Epithelial cell of prostate (primary cell): Measurements from ENCODE around the gene GMCL2.
A peak's percentile ranks its signal among the peaks of the same experiment; 100 is the strongest.
"Not testable (repeated sequence)": the region's sequence is repeated elsewhere in the genome, so short reads cannot be mapped to it uniquely, and the experiment has no call there.

Experiments
- DNase-seq: peaks from one replicate; pipeline ENCODE4 v3.0.0-alpha.2; 2011; ENCODE audit warnings: low read depth, low spot score
- H3K27ac ChIP-seq: fragments of 450-650 bp; 2 replicates; pipeline ENCODE4 v1.5.1; 2017; ENCODE audit warnings: mild to moderate bottlenecking

Gene GMCL2, protein sequence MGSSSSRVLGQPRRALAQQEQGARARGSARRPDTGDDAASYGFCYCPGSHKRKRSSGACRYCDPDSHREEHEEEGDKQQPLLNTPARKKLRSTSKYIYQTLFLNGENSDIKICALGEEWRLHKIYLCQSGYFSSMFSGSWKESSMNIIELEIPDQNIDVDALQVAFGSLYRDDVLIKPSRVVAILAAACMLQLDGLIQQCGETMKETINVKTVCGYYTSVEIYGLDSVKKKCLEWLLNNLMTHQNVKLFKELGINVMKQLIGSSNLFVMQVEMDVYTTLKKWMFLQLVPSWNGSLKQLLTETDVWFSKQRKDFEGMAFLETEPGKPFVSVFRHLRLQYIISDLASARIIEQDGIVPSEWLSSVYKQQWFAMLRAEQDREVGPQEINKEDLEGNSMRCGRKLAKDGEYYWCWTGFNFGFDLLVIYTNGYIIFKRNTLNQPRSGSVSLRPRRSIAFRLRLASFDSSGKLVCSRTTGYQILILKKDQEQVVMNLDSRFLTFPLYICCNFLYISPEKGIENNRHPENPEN

DNA sequence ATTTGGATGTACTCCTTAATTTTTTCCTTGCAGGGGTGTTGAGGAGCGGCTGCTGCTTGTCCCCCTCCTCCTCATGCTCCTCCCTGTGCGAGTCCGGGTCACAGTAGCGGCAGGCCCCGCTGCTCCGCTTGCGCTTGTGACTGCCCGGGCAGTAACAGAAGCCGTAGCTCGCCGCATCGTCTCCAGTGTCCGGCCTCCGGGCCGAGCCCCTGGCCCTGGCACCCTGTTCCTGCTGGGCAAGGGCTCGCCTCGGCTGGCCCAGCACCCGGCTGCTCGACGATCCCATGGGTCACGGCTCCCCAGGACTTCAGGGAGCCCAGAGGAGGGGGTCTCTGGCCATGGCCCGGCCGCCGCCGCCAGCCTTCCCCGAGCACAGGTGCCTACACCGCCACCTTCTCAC, at the start of gene GMCL2:
Gene GMCL2 (minus strand): TSS at position 358 of the 400 bp plus-strand sequence. CDS start 72 bp downstream, at position 286.
- DNase-seq, result no peak
- no peak within 1 kb of the TSS for H3K27ac ChIP-seq

DNA sequence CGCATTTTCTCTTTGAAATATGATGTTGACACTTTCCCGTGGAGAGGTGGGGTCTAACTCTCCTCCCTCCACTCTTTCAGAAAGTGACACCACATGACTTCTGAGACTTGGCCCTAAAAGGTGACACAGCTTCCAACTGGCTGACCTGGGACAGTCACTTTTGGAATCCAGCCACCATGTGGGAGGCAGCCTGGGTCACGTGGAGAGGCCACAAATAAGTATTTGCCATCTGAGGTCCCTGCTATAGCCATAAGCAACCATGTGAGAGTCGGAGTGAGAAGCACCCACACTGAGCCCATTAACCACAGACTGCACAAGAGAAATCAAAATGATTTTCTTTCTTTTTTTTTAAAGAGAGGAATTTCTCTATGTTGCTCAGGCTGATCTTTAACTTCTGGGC, 49.5 kb upstream of the GMCL2 start:
- peak overlapping the region; percentile 37 for H3K27ac ChIP-seq
- no peak for DNase-seq

DNA sequence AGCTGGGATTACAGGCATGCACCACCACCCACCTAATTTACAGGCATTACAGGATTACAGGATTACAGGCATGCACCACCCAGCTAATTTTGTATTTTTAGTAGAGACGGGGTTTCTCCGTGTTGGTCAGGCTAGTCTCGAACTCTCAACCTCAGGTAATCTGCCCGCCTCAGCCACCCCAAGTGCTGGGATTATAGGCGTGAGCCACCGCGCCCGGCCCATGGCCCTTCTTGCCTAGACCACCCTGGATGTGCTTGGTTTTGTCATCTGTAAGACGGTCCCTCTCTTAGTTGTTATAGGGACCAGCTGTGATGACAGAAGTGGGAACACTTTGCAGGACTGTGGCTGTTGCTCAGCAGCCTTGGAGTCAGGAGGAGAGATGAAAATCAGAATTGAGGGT, 49.0 kb upstream of the GMCL2 start:
- no peak overlapping the region for H3K27ac ChIP-seq
- no peak for DNase-seq

DNA sequence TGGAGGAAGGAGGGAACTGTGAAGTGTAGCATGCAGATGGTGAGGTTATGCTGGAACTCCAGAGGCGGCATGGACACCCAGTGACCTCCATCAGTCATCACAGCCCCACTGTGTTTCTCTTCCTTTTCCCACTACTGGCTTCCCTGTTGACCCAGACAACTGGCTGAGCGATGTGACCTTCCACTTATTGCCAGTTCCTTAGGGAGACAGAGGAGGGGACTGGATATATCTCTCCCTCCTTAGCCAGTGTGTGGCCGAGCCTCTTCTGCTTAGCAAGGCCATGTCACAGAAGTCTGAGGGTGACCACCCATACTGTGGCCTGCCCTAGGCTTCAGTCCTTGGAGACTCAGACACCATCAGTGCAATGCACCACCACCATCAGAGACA, 48.4 kb upstream of the GMCL2 start:
- H3K27ac ChIP-seq, result no peak overlapping the region
- no peak for DNase-seq

DNA sequence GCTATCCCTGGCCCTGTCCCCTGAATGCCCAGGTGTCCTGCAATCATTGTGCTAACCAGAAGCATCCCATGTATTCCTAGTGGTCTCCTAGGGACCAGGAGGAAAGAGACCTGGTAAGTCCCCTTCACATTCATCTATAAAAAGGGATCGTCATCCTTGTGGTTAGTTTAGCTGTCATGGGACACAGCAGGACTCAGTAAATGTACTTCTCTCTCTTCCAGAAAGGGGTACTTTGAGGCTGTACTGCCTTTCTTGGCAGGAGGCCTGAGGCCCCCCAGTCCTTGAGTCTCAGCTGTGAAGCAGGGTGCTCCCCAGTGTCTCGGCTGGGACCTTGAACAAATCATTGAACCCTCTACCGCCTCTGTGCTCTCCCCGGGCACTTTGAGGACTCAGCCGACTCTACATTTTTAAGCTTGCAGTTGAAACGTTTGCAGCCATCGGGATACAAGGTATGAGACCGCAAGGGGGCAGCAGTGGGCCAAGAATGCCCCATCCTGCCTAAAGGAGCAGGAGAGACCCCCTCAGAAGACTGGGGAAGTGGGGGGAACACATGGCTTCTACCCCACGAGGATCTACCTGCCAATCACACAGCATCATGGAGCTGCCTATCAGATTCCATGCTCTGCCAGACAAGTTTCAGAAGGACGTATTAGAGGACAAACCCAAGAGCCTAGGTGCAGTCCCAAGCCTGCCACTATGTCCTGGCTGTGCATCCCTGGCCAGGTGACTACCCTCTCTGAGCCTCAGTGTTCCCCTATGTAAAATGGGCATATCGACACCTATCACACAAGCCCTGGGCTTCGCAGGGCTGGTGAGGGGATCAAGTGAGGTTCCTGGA, 47.8 kb upstream of the GMCL2 start:
- DNase-seq, result no peak
- H3K27ac ChIP-seq, result no peak overlapping the region

DNA sequence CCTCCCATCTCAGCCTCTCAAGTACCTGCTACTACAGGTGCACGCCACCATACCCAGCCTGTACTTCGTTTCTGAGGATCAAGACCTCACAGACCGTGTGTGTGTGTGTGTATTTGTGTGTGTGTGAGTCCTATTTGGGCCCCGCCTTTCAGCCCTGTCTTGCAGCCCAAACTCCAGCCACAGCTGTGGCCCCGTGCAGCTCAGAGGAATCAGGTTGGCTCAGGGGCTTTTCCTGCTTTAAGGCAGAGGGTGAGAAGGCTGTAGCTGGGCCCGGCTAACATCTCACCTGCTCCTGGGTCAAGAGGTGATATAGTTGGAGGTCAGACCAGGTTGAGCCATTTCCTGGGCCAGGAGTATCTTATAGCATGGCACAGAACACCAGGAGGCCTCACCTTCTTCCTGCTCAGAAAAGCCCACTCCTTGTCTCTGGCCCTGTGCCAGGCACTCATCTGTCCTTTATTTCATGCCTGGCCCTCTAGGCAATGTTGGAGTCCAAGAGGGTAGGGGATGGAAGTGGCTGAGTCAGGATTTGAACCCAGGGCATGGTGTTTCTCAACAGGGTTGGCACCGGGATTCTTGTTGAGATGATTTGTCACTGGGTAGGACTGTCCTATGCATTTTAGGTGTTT, 47.1 kb upstream of the GMCL2 start:
- no peak for DNase-seq
- no peak overlapping the region for H3K27ac ChIP-seq

DNA sequence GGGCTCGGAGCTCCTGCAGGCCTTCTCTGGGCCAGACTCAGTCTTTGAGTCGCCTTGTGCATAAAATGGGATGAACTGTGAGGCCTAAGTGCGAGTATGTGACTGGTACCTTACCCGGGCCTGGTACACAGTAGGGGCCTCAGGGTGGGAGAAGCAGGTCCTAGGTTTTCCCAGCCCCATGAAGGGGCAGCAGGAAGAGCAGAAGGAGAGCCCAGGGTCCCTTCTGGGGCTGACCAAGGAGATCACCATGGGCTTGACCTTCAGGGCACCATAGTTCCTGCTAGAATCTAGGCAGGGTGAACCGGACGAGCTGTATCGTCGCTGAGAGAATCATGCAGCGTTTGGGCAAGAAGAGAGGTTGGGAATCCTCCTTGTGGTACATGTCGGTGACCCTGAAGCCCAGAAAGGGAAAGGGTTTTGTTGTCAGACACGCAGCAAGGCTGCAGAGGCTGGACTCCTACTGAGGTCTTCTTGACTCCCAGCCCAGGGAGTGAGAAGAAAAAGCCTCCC, 45.8 kb upstream of the GMCL2 start:
- no peak for DNase-seq
- peak overlapping the region; percentile 68 for H3K27ac ChIP-seq

DNA sequence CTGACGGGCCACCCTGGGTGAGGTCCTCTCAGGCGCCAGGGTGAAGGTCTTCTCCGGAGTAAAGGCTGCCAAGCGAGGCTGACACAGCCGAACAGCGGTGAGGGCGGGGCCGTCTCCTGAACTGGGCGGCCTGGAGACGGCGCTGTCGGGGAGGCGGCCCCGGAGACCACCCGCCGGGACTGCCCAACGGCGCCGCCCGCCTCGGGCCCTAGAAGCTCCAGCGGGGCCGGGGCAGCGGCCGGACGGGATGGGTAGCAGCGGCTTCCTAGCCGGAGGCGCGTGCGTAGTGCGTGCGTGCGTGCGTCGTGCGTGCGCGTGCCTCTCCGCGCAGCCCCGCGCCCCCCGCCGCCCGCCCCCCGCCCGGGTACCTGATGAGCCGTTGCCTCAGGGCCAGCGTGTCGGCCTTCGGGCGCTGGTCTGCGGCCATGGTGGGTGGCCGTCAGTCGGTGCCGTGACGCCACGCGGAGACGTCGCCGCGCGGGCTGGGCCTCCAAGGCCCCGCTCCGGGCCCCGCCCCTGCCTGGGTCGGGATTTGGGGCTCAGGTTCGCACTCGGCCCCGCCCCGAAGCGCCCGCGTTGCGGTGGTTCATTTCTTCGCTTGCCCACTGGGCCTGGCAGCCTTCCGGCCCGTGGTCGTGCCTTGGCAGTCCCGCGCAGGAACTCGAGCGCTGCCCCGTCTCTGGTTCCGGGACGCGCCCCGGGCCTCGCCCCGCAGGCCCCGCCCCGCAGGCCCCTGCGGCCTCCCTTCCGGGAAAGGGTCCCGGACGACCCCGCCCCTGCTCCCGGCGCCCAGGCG, 45.2 kb upstream of the GMCL2 start, which contains the start of gene PHYKPL:
Gene PHYKPL (minus strand): TSS at position 679 of the 796 bp plus-strand sequence. CDS start 252 bp downstream, at position 427.
- H3K27ac ChIP-seq, result peak within 1 kb of the TSS; percentile 68

DNA sequence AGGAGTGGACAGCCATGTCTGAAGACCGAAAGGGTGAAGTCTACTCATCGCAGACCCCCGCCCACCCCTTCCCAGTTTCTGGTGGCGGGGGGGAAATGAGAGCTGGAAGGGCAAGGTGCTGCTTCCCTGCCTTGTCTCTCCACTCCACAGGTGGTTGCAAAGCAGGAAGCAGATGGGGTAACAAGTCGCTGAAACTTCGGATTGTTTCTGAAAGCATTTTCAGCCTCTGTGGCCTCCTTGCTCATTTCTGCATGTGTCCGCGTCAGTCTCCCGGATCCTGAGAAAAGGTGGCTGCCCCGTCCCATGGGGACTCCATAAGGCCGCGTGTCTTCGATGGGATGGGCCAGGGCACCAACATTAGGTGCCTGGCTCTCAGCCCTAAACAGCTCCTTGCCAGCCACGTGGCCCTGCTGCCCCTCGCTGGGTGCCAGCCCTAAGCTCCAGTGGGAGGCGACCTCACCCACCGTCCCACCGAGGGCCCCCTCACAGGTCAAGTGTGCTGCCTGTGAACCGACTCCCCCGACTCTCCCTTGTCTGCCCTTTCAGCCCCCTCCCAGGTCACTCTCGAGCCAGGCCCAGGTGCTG, 44.5 kb upstream of the GMCL2 start:
- DNase-seq, result no peak
- H3K27ac ChIP-seq, result peak overlapping the region; percentile 68

More for the DNA sequence above, 45.2 kb upstream of the GMCL2 start, which contains the start of gene PHYKPL:
- DNase-seq, result no peak

DNA sequence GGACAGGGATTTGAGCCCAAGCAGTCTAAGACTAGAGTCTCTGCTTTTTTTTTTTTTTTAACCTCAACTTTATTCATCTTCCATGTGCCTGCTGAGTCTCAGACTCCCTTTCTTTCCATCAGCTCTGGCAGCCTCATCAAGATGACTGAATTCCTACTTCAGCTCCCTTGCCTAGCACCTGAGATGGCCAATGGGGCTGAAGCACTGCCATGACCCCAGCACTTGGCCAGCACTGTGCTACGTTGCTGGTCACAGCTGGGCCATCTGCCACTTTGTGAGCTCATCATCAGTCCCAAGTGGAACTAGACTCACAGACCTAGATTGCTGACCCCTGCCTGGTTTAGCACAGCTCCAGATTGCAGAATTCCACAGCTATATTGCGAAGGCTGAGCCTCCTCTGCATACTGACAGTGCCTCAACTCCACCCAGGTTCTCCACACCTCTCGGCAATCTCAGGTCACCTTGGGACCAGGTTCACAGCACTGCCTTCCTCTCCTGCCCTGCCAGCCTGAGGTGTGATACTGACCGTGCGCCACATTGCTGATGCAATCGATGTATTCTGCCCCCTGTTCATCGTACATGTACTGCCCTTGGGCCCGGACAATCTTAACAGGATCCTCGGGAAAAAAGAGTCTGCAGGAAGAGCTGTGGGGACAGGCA, 43.8 kb upstream of the GMCL2 start:
- no peak for DNase-seq
- H3K27ac ChIP-seq, result peak overlapping the region; percentile 68

DNA sequence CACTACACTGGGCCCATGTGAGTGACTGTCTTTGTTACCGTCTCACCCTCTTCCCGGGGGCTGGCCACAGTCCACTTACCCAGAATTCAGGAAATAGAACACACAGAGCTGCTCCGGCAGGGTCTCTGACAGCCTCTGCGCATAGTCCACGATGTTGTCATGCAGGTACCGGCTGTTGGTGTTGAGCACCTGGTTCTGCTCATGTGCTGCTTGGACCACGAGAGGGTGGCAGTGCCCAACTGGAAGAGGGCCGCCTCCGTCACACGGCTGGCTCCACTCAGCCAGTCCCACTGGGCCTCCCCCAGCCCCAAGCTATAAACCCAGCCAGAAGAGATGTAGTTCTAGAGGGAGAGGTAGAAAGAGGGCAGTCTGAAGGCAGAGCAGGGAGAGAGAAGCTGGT, 42.7 kb upstream of the GMCL2 start:
- DNase-seq, result no peak
- H3K27ac ChIP-seq, result no peak overlapping the region

DNA sequence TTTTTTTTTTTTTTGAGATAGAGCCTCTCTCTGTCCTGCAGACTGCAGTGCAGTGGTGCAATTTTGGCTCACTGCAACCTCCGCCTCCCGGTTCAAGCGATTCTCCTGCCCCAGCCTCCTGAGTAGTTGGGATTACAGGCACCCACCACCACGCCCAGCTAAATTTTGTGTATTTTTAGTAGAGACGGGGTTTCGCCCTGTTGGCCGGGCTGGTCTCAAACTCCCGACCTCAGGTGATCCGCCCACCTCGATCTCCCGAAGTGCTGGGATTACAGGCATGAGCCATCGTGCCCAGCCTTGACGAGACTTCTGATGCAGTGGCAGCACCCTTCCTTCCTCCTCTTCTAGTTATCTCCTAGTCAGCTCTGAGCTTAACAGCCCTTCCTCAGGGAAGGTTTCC, 41.9 kb upstream of the GMCL2 start:
- H3K27ac ChIP-seq, DNase-seq: not testable (repeated sequence)

DNA sequence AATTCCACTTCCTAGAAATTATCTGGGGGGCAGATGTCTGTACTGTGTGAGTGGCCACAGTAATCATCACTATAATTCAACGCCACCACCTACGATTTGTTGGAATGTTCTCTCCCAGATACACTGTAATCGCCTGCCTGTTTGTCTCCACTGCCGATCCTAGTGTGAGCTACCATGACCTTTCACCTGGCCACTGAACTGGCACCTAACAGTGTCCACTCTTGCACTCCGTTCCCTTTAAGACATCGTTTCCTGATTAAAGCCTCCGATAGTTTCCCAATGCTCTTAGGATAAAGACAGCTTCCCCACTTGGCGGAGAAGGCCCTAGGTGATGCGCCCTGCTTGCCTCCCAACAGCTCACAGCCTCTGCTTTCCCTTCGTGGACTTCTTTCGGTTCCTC, 41.4 kb upstream of the GMCL2 start:
- H3K27ac ChIP-seq, result peak overlapping the region; percentile 24
- DNase-seq, result no peak

DNA sequence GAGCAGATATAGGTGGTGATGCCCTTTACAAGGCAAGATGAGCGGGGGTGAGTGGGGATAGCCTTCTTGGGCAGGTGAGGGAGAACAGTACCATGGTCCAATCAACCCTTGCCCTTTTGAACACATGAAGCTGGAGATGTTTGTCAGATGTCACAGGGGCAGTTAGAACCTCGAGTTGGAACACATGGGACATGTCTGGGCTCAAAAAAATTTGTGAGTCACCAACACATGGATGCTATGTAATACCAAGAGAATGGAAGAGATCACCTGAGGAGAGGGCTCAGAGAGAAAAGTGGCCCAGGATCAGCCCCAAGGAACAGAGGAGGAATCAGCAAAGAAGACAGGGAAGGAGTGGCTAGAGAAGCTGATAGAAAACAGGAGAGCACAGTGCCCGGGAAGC, 40.8 kb upstream of the GMCL2 start:
- H3K27ac ChIP-seq, result peak overlapping the region; percentile 24
- peak; percentile 16 for DNase-seq

DNA sequence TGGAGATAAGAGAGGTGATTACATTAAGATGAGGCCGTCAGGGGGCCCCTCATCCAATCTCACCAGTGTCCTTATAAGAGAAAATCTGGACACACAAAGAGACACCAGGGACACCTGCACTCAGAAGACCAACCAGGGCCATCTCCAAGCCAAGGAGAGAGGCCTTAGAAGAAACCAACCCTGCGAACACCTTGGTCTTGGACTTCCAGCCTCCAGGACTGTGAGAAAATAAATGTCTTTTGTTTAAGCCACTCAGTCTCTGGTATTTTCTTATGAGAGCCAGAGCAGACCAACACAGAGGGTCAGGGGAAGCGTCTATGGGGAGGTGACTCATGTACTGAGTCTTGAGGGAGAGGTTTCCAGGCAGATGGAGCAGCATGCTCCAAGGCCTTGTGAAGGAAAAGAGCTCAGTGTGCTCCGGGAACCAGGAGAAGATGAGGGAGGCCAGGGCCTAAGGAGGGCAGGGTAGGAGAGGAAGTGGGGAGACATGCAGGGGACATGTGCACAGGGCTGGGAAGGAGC, 40.0 kb upstream of the GMCL2 start:
- DNase-seq, result no peak

DNA sequence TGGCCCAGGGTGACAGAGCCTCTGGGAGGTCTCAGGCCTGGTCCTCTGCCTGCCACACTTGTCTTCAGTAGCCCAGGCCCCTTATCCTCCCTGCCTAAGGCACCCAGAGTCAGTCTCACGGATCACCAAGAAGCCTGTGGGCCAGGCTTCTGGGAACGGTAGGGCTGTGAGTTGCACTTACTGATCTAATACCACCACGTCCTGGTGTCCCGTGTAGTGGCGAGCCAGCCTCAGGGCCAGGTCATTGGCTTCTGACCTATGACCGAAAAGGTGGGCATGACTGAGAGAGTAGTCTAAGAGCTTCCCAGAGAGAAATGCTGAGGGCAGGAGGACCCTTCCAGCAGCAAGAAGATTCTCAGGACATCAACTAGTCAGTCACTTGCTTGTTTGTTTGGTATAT, 38.0 kb upstream of the GMCL2 start:
- H3K27ac ChIP-seq, result no peak overlapping the region
- no peak for DNase-seq

More for the DNA sequence above, 40.0 kb upstream of the GMCL2 start:
- peak overlapping the region; percentile 24 for H3K27ac ChIP-seq

DNA sequence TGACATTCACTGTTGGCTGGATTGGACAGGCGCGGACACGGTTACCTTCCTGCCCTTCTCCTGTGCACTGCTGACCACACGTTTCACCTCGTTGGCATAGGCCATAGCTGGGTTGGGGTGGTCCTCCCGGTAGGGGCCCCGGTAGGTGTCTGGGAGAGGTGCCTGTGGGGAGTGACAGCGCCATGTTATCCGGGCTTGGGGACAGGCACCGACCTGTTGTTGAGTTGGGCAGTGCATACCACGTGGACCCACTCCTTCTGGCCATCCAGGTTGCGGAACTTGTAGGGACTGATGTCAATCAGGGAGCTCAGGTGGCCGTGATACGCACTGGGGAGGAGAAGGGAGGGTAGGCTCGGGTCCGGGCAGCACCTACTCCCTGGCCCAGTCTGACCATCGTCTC, 37.2 kb upstream of the GMCL2 start:
- no peak for DNase-seq
- no peak overlapping the region for H3K27ac ChIP-seq

DNA sequence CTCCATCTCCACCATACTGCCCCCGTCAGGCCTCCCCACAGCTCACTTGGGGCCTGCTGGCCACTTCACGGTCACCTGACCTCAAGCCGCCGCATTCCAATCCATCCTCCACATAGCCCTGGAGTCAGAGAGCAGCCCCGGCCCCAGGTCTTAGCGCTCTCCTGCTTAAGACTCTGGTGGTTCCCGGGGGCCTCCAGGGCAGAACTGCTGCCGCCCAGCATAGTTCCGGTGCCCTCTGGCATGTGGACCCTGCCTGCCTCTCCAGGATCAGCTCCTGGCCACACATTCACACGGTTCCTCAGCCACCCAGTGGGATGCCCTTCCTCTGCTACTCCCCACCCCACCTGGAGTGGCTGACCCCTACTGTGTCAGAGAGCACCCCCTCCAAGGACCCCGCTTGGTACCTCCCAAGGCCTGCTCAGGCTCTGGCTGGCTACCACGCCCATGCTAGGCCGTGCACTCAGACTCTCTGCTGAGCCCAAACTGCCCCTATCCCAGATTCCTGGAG, 36.7 kb upstream of the GMCL2 start:
- H3K27ac ChIP-seq, result no peak overlapping the region
- DNase-seq, result no peak
